NCI-H2171 treated with DMSO at 0.1 percent for 48 hours (cell line): Measurements from ENCODE around the gene EPAS1.

Source experiments
- DNase-seq: peaks from one replicate; lab custom pipeline; 2025; lab: John Stamatoyannopoulos, UW

EPAS1 gene

GRCh38 chr2:46410273-46411244 is 113.4 kb downstream of the EPAS1 start:
- no peak for DNase-seq

- DNase-seq: no peak
Measured at GRCh38 chr2:46411245-46411641, 114.0 kb downstream of the EPAS1 start.

DNA sequence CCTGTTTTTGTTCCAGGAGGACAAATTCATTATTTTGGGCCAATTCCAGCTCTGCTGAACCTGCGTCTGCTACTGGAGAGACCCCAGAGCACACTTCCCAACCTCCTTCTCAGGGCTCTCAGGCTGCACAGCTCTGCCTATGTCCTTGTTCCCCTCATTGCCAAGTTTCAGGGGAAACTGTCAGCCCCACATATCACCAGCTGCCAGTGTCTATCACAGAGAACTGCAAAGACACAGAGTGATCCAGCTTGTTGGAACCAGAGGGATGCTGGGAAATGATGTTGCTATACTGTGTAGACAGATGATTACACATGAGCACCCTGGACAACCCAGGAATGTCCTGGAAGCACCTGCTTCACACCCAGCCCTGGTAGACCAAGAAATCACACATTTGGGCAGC is 114.8 kb downstream of the EPAS1 start:
- no peak for DNase-seq

GRCh38 chr2:46413111-46413510 is 115.9 kb downstream of the EPAS1 start:
- DNase-seq: no peak

DNA sequence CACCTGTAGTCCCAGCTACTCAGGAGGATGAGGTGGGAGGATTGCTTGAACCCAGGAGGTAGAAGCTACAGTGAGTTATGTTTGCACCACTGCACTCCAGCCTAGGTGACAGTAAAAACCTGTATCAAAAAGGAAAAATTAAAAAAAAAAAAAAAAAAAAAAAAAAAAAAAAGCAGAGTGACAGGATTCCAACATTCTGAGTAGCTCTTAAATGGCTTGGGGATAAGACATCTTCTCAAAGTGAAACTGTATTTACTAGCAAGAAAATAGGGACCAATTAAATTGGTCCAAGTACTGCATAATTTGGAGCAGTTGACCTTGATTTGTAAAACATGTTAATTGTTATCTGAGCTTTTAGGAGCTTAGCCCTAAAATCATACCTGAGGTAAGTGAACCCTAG is 116.4 kb downstream of the EPAS1 start:
- no peak for DNase-seq

GRCh38 chr2:46414701-46415100 is 117.5 kb downstream of the EPAS1 start:
- DNase-seq: no peak

DNA sequence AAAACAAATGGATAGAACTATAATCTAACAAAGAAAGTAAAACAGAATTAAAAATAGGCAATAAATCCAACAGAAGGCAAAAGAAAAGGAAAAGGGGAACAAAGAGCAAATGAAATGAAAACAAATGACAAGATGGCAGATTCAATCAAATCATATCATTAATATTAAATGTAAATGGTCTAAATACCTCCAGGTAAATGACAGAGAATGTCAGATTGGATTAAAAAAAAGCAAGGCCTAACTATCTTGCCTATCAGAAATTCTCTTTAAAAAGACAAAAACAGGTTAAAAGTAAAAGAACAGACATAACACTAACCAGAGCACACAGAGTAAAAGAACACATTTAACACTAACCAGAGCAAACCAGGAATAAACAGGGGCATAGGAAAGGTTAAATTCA is 119.1 kb downstream of the EPAS1 start:
- DNase-seq: no peak

DNA sequence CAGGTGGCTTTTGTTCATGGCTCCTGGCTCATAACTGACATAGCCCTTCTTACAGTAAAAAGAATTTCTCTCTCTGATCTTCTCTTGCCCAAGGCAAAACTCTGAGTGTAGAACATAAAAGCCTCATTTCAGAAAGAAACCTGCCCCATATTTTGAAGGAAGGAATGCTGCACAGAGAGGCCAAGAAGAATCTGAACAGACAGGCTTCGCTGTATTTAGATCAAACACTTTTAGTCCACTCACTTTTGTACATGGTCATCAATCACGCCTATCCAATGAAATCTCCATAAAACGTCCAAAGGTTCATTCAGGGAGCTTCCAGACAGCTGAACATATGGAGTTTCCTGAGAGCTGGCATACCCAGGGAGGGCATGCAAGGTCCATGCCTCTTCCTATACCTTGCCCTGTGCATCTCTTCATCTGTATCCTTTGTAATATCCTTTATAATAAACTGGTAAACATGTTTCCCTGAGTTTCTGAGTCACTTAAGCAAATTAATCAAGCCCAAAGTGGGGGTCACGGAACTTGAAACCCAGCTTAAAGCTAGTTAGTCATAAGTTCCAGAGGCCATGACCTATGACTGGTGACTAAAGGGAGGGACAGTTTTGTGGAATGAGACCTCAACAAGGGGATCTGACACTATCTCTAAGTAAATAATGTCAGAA is 119.7 kb downstream of the EPAS1 start:
- DNase-seq: no peak

GRCh38 chr2:46420945-46421344 is 123.7 kb downstream of the EPAS1 start:
- DNase-seq: no peak

DNA sequence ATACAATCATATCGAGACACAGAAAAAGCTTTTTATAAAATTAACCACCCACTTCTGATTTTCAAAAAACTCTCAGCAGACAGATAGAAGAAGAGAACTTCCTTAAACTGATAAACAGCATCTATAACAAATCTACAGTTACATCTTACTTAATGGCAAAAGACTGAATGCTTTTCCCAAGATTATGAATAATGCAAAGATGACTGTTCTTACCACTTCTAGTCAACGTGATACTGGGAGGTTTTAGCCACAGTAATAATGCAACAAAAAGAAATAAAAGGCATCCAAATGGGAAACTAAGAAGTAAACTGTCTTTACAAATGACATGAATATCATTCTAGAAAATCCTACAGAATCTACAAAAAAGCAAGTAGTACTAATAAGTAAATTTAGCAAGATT is 124.2 kb downstream of the EPAS1 start:
- DNase-seq: no peak

- DNase-seq: no peak
Measured at GRCh38 chr2:46422717-46423394, 125.6 kb downstream of the EPAS1 start.

DNA sequence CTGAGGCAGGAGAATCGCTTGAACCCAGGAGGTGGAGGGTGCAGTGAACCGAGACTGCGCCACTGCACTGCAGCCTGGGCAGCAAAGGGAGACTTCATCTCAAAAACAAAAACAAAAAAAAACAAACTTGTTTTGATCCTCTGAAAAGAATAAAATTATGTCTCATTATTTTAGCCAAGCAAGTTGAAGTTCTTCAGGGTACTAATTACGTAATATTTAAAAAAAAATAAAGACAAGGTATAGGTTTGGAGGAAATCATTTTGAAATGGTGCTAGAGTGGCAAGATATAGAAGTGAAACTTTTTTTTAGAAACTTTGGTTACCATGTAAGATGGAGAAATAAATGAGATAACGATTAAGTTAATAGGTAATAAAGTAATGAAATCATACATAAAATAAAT is 127.7 kb downstream of the EPAS1 start:
- DNase-seq: no peak

DNA sequence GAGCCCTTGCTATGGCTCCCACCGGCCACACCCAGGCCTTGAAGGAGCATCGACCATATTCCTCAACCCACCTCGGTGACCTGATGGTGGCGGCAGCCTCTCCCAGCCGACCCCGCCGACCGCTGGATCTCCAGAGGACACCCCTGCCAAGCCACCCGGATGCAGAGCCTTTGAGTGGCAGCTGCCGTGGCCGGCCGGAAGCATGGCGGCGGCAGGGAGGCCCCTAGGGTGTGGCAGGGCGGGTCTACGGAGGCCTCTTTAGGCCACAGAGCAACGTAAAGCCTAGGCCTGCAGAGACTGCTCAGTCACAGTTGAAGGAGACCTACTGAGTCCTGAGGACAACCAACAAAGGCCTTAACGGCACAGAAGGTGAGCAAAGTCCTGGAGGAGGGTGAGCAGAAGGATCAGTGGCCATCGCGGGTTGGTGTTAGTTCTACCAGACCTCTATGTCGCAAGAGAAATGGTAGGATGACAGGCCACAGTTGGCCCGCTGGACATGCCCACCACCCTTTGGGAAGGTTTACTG is 131.8 kb downstream of the EPAS1 start:
- DNase-seq: no peak

DNA sequence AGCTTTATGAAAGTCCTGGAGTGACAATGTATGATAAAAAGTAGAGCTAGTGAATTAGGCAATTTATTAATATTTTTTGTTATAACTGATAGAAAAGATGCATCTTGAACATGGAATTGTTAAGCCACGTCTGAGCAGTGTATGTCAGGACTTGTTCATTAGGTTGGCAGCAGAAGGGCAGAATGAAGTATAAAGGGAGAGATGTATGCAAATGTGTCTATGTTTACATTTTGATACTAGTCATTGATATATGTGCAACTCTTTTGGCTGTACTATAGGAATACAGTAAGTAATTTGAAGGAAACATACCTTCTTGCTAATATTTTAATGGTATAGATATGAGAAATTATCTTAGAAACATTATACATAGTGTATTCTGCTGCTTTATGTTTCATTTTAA is 133.2 kb downstream of the EPAS1 start:
- DNase-seq: no peak

- no peak for DNase-seq
Measured at GRCh38 chr2:46430992-46431391, 133.8 kb downstream of the EPAS1 start.

- peak; percentile 34 for DNase-seq
Measured at GRCh38 chr2:46431481-46432235, 134.5 kb downstream of the EPAS1 start.

GRCh38 chr2:46434851-46435273 is 137.7 kb downstream of the EPAS1 start:
- DNase-seq: no peak

GRCh38 chr2:46435353-46435752 is 138.1 kb downstream of the EPAS1 start:
- DNase-seq: no peak

GRCh38 chr2:46435796-46436360 is 138.7 kb downstream of the EPAS1 start:
- no peak for DNase-seq
